ENCODE results near the gene PIM1.
"Not testable (repeated sequence)": the region's sequence is repeated elsewhere in the genome, so short reads cannot be mapped to it uniquely, and the experiment has no call there.

PIM1 gene

DNA sequence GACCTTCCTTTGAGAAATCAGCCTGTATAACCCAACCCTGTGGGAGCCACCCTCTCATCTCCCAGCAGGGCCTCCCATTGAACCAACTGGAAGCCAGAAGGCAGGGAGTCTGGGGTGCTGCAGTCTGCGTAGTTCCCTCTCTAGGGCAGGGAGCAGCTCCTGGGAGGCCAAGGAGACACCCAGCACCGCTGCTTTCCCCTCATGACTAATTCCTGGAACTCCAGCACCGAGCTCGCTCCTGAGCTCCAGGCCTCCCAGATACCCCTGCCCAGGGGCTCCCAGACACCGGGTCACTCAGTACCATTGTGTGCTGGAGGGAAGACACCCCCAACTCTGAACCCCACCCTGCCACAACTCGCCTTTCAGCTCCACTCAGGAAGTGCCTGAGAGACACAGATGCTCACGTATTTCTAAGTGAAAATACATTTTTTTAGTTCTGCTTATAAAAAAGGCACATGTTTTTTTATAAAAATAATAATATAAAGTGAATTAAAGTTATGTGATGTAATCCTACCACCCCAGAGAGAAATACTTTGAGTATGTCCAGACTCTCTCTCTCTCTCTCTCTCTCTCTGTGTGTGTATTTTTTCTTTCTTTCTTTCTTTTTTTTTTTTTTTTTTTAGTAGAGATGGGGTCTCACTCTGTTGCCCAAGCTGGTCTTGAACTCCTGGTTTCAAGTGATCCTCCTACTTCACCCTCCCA, 17.5 kb downstream of the PIM1 start:
- Histone ChIP-seq H3K4me3 (ENCODE audit: low read length) (no peak overlapping the region), H3K9ac (ENCODE audit: low read depth, low read length) (no peak overlapping the region), H3K4me2 (ENCODE audit: low read length) (no peak overlapping the region), H3K36me3 (ENCODE audit: insufficient read depth, low read length) (no peaks in the 10 kb centered on the region), H3K27me3 (ENCODE audit: control insufficient read depth, insufficient read depth, low read length) (no peaks in the 10 kb centered on the region), H3K4me1 (ENCODE audit: control insufficient read depth, insufficient read depth, low read length) (no peaks in the 10 kb centered on the region), H3K9me3 (replicated peaks; ENCODE audit: low read length) (no peaks in the 10 kb centered on the region)

DNA sequence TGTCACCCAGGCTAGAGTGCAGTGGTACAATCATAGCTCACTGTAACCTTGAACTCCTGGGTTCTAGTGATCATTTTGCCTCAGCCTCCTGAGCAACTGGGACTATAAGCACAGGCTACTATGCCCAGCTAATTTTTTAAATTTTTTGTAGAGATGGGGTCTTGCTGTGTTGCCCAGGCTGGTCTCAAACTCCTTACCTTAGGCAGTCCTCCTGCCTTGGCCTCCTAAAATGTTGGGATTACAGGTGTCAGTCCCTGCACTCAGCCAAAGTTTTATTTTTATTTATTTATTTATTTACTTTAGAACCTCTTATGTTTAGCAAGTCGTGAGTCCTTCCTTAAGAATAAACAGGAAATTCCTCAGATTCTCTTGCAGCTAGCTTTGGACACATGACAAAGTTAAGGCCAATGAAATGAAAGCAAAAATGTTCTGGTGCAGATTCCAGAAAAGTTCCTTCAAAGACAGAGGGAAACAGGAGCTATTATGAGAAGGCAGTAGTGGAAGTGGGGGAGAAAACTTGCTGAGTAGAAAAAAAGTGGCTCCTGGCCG, 19.1 kb downstream of the PIM1 start:
- Histone ChIP-seq H3K9ac (ENCODE audit: low read depth, low read length) (no peak overlapping the region), H3K4me2 (ENCODE audit: low read length) (no peak overlapping the region), H3K9me3 (replicated peaks; ENCODE audit: low read length) (no peaks in the 10 kb centered on the region), H3K4me3 (ENCODE audit: low read length) (no peak overlapping the region), H3K27me3 (ENCODE audit: control insufficient read depth, insufficient read depth, low read length) (no peaks in the 10 kb centered on the region), H3K4me1 (ENCODE audit: control insufficient read depth, insufficient read depth, low read length) (no peaks in the 10 kb centered on the region), H3K36me3 (ENCODE audit: insufficient read depth, low read length) (no peaks in the 10 kb centered on the region)

DNA sequence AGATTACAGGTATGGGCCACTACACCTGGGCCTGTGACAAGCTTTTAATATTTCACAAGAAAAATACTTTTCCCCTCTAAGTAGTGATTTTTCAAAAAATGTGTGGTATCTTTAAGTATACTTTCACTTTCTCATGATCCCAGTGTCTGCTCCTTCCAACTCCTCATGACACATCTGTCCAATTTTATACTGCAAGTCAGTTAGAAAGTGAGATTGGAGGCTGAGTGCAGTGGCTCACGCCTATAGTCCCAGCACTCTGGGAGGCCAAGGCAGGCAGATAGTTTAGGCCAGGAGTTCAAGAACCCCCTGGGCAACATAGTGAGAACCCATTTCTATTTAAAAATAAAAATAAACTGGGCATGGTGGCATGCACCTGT, 20.2 kb downstream of the PIM1 start:
- H3K4me3 ChIP-seq (ENCODE audit: low read length): no peak overlapping the region
- H3K9ac ChIP-seq (ENCODE audit: low read depth, low read length): no peak overlapping the region
- H3K9me3 ChIP-seq (replicated peaks; ENCODE audit: low read length): no peaks in the 10 kb centered on the region
- no peaks in the 10 kb centered on the region for H3K36me3 ChIP-seq (ENCODE audit: insufficient read depth, low read length)
- H3K4me2 ChIP-seq (ENCODE audit: low read length): no peak overlapping the region
- H3K27me3 ChIP-seq (ENCODE audit: control insufficient read depth, insufficient read depth, low read length): no peaks in the 10 kb centered on the region
- H3K4me1 ChIP-seq (ENCODE audit: control insufficient read depth, insufficient read depth, low read length): no peaks in the 10 kb centered on the region

DNA sequence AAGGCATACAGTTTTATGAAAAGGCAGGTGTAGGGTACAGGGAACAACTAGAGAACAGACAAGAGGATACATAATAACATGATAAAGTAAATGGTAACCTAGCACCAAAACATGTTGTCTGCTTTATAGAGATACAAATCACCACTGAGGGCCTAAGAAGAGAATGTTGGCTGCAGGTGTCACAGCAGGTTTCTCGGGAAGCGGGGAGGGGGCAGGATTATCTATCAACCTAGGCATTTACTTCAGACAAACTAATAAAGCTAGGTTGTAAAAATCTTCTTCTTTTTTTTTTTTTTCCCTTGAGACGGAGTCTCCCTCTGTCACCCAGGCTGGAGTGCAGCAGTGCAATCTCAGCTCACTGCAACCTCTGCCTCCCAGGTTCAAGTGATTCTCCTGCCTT, 22.7 kb downstream of the PIM1 start:
- H3K9me3 ChIP-seq (replicated peaks; ENCODE audit: low read length): no peaks in the 10 kb centered on the region
- no peak overlapping the region for H3K4me3 ChIP-seq (ENCODE audit: low read length)
- H3K36me3 ChIP-seq (ENCODE audit: insufficient read depth, low read length): no peaks in the 10 kb centered on the region
- no peak overlapping the region for H3K4me2 ChIP-seq (ENCODE audit: low read length)
- H3K9ac ChIP-seq (ENCODE audit: low read depth, low read length): no peak overlapping the region
- peaks cover 3% of the 10 kb centered on the region for H3K27me3 ChIP-seq (ENCODE audit: control insufficient read depth, insufficient read depth, low read length)
- no peaks in the 10 kb centered on the region for H3K4me1 ChIP-seq (ENCODE audit: control insufficient read depth, insufficient read depth, low read length)

DNA sequence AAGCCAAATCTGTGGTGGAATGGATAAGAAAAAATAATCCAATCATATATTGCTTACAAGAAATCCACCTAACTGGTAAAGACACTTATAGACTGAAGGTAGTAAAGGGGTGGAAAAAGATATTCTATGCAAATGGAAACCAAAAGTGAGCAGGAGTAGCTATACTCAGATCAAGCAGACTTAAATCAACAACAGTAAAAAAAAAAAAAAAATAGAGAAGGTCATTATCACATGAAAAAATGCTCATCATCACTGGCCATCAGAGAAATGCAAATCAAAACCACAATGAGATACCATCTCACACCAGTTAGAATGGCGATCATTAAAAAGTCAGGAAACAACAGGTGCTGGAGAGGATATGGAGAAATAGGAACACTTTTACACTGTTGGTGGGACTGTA, 24.9 kb downstream of the PIM1 start:
- not testable (repeated sequence) for H3K9me3 ChIP-seq (replicated peaks; ENCODE audit: low read length); H3K4me2 ChIP-seq (ENCODE audit: low read length); H3K4me3 ChIP-seq (ENCODE audit: low read length); H3K4me1 ChIP-seq (ENCODE audit: control insufficient read depth, insufficient read depth, low read length); H3K36me3 ChIP-seq (ENCODE audit: insufficient read depth, low read length); H3K27me3 ChIP-seq (ENCODE audit: control insufficient read depth, insufficient read depth, low read length); H3K9ac ChIP-seq (ENCODE audit: low read depth, low read length)

DNA sequence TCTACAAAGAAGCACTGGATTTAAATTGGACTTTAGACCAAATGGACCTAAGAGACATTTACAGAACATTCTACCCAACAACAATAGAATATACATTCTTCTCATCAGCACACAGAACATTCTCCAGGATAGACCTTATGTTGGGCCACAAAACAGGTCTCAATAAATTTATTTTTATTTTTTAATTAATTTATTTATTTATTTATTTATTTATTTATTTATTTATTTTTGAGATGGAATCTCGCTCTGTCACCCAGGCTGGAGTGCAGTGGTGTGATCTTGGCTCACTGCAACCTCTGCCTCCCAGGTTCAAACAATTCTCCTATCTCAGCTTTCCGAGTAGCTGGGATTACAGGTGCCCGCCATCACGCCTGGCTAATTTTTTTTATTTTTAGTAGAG, 26.5 kb downstream of the PIM1 start:
- not testable (repeated sequence) for H3K9ac ChIP-seq (ENCODE audit: low read depth, low read length); H3K4me2 ChIP-seq (ENCODE audit: low read length); H3K4me1 ChIP-seq (ENCODE audit: control insufficient read depth, insufficient read depth, low read length); H3K4me3 ChIP-seq (ENCODE audit: low read length); H3K9me3 ChIP-seq (replicated peaks; ENCODE audit: low read length); H3K36me3 ChIP-seq (ENCODE audit: insufficient read depth, low read length)
- peaks cover 21% of the 10 kb centered on the region for H3K27me3 ChIP-seq (ENCODE audit: control insufficient read depth, insufficient read depth, low read length)

DNA sequence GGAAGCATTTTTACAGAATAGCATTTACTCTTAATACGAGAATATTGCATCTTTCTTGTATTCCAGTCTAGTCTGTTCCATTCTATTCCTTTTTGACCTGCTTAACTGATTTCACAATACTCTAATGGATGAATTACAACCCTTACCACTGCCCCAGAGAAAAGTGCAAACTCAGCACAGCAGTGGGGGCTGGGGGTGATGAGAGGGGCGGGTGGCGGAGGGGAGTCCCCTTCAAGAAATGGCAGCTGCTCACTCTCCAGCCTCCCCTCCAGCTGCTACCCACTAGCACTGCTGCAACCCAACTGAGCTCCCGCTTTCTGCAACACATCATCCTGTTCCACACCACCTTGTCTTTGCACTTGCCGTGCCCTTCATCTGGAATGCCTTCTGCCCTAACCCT, 30.1 kb downstream of the PIM1 start:
- H3K27me3 ChIP-seq (ENCODE audit: control insufficient read depth, insufficient read depth, low read length): peaks cover 37% of the 10 kb centered on the region
- no peak overlapping the region for H3K4me3 ChIP-seq (ENCODE audit: low read length)
- H3K36me3 ChIP-seq (ENCODE audit: insufficient read depth, low read length): no peaks in the 10 kb centered on the region
- no peak overlapping the region for H3K9ac ChIP-seq (ENCODE audit: low read depth, low read length)
- no peaks in the 10 kb centered on the region for H3K4me1 ChIP-seq (ENCODE audit: control insufficient read depth, insufficient read depth, low read length)
- no peaks in the 10 kb centered on the region for H3K9me3 ChIP-seq (replicated peaks; ENCODE audit: low read length)
- no peak overlapping the region for H3K4me2 ChIP-seq (ENCODE audit: low read length)

DNA sequence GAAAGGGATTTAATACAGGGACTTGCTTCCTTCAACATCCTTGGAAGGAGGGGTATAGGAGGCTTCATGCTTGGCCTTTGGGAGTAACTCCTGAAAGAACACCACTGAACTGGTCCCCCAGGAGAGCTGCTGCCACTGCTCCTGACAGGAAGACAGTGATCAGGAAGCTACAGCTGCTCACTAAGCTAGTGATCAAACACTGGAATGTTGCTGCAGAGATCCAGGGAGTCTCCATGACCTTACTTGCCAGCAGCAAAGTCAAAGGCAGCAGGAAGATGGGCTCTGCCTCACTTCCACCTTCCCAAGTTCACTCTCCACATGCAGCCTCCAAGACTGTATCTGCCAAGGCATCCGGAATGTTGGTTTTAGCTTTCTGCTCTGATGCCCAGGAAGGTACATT, 31.8 kb downstream of the PIM1 start:
- Histone ChIP-seq H3K4me2 (ENCODE audit: low read length) (no peak overlapping the region), H3K36me3 (ENCODE audit: insufficient read depth, low read length) (no peaks in the 10 kb centered on the region), H3K27me3 (ENCODE audit: control insufficient read depth, insufficient read depth, low read length) (peaks cover 40% of the 10 kb centered on the region), H3K9me3 (replicated peaks; ENCODE audit: low read length) (no peaks in the 10 kb centered on the region), H3K9ac (ENCODE audit: low read depth, low read length) (no peak overlapping the region), H3K4me1 (ENCODE audit: control insufficient read depth, insufficient read depth, low read length) (no peaks in the 10 kb centered on the region), H3K4me3 (ENCODE audit: low read length) (no peak overlapping the region)

DNA sequence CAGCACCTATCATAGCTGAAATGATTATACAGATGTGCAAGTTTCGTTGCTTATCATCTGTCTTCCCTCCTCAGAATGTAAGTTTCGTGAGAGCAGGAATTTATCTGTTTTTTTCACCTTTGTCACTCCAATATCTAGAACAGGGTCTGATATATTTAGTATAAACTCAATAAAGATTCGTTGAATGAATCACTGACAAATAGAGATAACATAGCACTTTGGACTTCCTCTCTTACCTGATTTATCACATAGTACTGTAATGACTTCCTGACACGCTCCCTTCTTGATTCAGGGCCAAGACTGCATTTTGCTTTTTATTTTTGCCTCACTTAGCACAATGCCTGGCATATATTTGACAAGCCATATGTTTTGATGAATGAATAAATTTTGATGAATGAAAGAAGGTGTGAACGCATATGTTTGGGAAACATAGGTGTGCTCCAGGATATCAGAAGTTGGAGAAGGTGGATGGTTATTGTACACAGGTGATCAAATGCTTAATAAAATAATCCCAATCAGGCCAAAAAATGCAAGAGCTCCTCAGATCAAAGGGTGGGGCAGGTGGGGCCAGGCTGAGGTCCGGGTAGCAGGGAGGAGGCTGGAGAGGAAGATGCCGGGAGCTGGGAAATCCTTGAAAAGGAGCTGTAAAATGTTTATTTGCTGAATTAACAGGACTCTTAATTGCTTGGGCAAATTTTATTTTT, 33.0 kb downstream of the PIM1 start:
- Histone ChIP-seq H3K36me3 (ENCODE audit: insufficient read depth, low read length) (no peaks in the 10 kb centered on the region), H3K4me3 (ENCODE audit: low read length) (no peak overlapping the region), H3K27me3 (ENCODE audit: control insufficient read depth, insufficient read depth, low read length) (peaks cover 37% of the 10 kb centered on the region), H3K4me1 (ENCODE audit: control insufficient read depth, insufficient read depth, low read length) (no peaks in the 10 kb centered on the region), H3K9me3 (replicated peaks; ENCODE audit: low read length) (no peaks in the 10 kb centered on the region), H3K4me2 (ENCODE audit: low read length) (no peak overlapping the region), H3K9ac (ENCODE audit: low read depth, low read length) (no peak overlapping the region)

DNA sequence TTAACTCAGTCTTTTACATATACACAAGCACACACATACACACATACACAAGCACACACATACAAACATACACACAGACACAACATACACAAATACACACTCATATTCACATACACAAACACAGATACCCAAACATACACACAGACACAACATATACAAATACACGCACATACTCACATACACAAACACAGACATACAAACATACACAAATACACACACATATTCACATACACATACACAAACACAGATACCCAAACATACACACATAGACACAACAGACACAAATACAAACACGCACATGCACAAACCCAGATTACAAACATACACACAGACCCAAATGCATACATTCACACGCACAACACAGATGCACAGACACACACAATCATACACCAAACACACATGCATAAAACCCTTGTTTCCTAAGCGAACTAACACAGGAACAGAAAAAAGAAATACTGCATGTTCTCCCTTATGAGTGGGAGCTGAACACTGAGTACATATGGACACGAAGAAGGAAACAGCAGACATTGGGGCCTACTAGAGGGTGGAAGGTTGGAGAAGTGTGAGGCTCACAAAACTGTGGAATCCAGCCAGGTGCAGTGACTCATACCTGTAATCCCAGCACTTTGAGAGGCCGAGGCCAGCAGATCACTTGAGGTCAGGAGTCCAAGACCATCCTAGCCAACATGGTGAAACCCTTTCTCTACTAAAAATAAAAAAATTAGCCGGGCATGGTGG, 34.2 kb downstream of the PIM1 start:
- no peaks in the 10 kb centered on the region for H3K9me3 ChIP-seq (replicated peaks; ENCODE audit: low read length)
- H3K27me3 ChIP-seq (ENCODE audit: control insufficient read depth, insufficient read depth, low read length): peaks cover 37% of the 10 kb centered on the region
- H3K4me3 ChIP-seq (ENCODE audit: low read length): no peak overlapping the region
- H3K36me3 ChIP-seq (ENCODE audit: insufficient read depth, low read length): no peaks in the 10 kb centered on the region
- no peaks in the 10 kb centered on the region for H3K4me1 ChIP-seq (ENCODE audit: control insufficient read depth, insufficient read depth, low read length)
- H3K4me2 ChIP-seq (ENCODE audit: low read length): no peak overlapping the region
- H3K9ac ChIP-seq (ENCODE audit: low read depth, low read length): no peak overlapping the region

DNA sequence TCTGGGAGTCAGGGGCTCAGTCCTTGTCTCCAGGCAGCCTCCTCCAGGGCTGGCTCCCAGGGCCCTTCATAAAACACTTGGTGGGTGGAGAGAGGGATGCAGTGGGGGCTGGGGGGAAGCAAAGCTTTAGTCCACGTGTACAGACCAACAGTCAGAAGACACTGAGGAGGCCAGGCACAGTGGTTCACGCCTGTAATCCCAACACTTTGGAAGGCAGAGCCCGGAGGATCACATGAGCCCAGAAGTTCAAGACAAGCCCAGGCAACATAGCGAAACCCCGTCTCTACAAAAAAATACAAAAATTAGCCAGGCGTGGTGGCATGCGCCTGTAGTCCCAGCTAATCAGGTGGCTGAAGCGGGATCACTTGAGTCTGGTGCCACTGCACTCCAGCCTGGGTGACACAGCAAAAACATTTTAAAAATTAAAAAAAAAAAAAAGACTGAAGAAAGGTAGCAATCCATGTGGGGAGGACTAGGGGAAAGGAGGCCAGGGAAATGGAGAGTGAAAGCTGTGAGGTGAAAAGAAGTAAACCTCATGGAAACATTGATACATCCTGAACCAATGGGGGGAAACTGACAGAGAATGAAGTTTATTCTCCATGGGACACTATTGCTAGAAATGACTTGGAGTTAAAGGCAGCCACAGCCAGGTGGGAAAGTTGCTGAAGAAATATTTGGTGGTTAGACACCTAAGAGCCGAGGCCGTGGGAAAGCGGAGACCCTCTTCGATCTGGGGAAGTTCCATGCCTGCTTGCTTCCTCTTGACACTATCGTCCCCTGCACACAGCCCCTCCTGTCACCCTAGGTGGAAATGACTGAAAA, 35.4 kb downstream of the PIM1 start:
- Histone ChIP-seq H3K9me3 (replicated peaks; ENCODE audit: low read length) (no peaks in the 10 kb centered on the region), H3K36me3 (ENCODE audit: insufficient read depth, low read length) (no peaks in the 10 kb centered on the region), H3K9ac (ENCODE audit: low read depth, low read length) (no peak overlapping the region), H3K4me3 (ENCODE audit: low read length) (no peak overlapping the region), H3K4me1 (ENCODE audit: control insufficient read depth, insufficient read depth, low read length) (no peaks in the 10 kb centered on the region), H3K27me3 (ENCODE audit: control insufficient read depth, insufficient read depth, low read length) (peaks cover 28% of the 10 kb centered on the region), H3K4me2 (ENCODE audit: low read length) (no peak overlapping the region)

Measured in skeletal muscle satellite cell (primary cell).